K562 (cell line): ENCODE data around the gene CCDC175. TPM values are rescaled to one million over a fixed set of nuclear protein-coding genes. Genes with fewer than 3 reads are reported as not detected.

Experiments used
- ADNP ChIP-seq: fragments of 200-800 bp; sonication (Bioruptor generic); IDR thresholded peaks from 2 replicates; pipeline ENCODE4 v1.6.1; 2016; ENCODE audit warnings: missing genetic modification characterization, missing compliant biosample characterization
- ATF3 ChIP-seq, 2 experiments: fragments of 450-650 bp in 1 of 2; sonication (generic) in 1 of 2; formaldehyde crosslinking in 1 of 2; IDR thresholded peaks in 1 of 2; conservative IDR thresholded peaks in 1 of 2; 2 replicates each; pipeline versions ENCODE4 v1.6.1 to v1.8.1; 2016 to 2023; ENCODE audit warnings: mild to moderate bottlenecking in 2 of 2, moderate library complexity in 2 of 2, inconsistent platforms in 1 of 2, missing genetic modification reagents in 1 of 2
- C11orf30 ChIP-seq: fragments of 450-650 bp; IDR thresholded peaks from 2 replicates; pipeline ENCODE4 v1.6.1; 2016; ENCODE audit warnings: low read depth, mild to moderate bottlenecking
- CCAR2 ChIP-seq: fragments of 200-400 bp; formaldehyde crosslinking; IDR thresholded peaks from 2 replicates; pipeline ENCODE4 v1.6.1; 2017; ENCODE audit warnings: mild to moderate bottlenecking, low read depth, low read length
- FOSL1 ChIP-seq: fragments of 200-800 bp; sonication (Bioruptor generic); conservative IDR thresholded peaks from 2 replicates; pipeline ENCODE4 v1.6.1; 2016; ENCODE audit warnings: missing genetic modification characterization, missing compliant biosample characterization
- FOXJ3 ChIP-seq: sonication (generic); formaldehyde crosslinking; IDR thresholded peaks from 2 replicates; pipeline ENCODE4 v1.4.0; 2020; ENCODE audit warnings: mild to moderate bottlenecking, missing genetic modification reagents
- HMBOX1 ChIP-seq: sonication (generic); IDR thresholded peaks from 2 replicates; pipeline ENCODE4 v1.6.1; 2016
- KDM1A ChIP-seq, 2 experiments: fragments of 450-650 bp; IDR thresholded peaks; 2 replicates each; pipeline ENCODE4 v1.6.1; 2016; ENCODE audit warnings: mild to moderate bottlenecking in 2 of 2
- KDM4B ChIP-seq, 2 experiments: fragments of 450-650 bp in 1 of 2; sonication (generic) in 1 of 2; IDR thresholded peaks; 2 replicates each; pipeline ENCODE4 v1.6.1; 2016 to 2017; ENCODE audit warnings: borderline replicate concordance in 2 of 2, antibody characterized with exemption in 1 of 2, low read depth in 1 of 2, mild to moderate bottlenecking in 1 of 2
- LARP7 ChIP-seq: fragments of 450-650 bp; IDR thresholded peaks from 2 replicates; pipeline ENCODE4 v1.6.1; 2016
- MBD1 ChIP-seq: fragments of 250-450 bp; sonication (Bioruptor Pico); IDR thresholded peaks from 2 replicates; pipeline ENCODE4 v1.8.0; 2022; ENCODE audit warnings: inconsistent platforms
- MBD2 ChIP-seq: sonication (generic); IDR thresholded peaks from 2 replicates; pipeline ENCODE4 v1.6.1; 2016; ENCODE audit warnings: low read depth, borderline replicate concordance
- MITF ChIP-seq: IDR thresholded peaks from 2 replicates; pipeline ENCODE4 v1.6.1; 2014; ENCODE audit warnings: antibody characterized with exemption
- MXI1 ChIP-seq: IDR thresholded peaks from 2 replicates; pipeline ENCODE4 v1.6.1; 2011; ENCODE audit warnings: low read depth, mild to moderate bottlenecking, improper control_type of control experiment, low read length
- NFYB ChIP-seq: IDR thresholded peaks from 2 replicates; pipeline ENCODE4 v1.6.1; 2011; ENCODE audit warnings: mild to moderate bottlenecking, moderate library complexity; ENCODE audit not compliant: insufficient read length; ENCODE audit errors: extremely low read depth
- POLR2G ChIP-seq: fragments of 200-400 bp; formaldehyde crosslinking; IDR thresholded peaks from 2 replicates; pipeline ENCODE4 v1.6.1; 2017; ENCODE audit warnings: low read depth, mild to moderate bottlenecking, antibody characterized with exemption, low read length, moderate library complexity
- RBM39 ChIP-seq: fragments of 200-400 bp; formaldehyde crosslinking; optimal IDR thresholded peaks from 2 replicates; pipeline ENCODE3; 2018; ENCODE audit warnings: low read depth, low read length
- TCF7 ChIP-seq: sonication (generic); IDR thresholded peaks from 2 replicates; pipeline ENCODE4 v1.6.1; 2016; ENCODE audit warnings: antibody characterized with exemption, borderline replicate concordance
- ZNF140 ChIP-seq: fragments of 250-450 bp; sonication (Bioruptor Pico); IDR thresholded peaks from 2 replicates; pipeline ENCODE4 v1.8.0; 2021; ENCODE audit warnings: moderate library complexity, mild to moderate bottlenecking, inconsistent platforms
- ZNF146 ChIP-seq: IDR thresholded peaks from one replicate; pipeline ENCODE4 v1.6.1; 2018; ENCODE audit warnings: missing compliant biosample characterization; ENCODE audit not compliant: unreplicated experiment
- ZNF174 ChIP-seq: fragments of 250-450 bp; sonication (Bioruptor Pico); IDR thresholded peaks from 2 replicates; pipeline ENCODE4 v1.4.0; 2020; ENCODE audit warnings: mild to moderate bottlenecking
- ZNF444 ChIP-seq: fragments of 250-450 bp; sonication (Bioruptor Pico); IDR thresholded peaks from 2 replicates; pipeline ENCODE4 v1.4.0; 2020; ENCODE audit warnings: mild to moderate bottlenecking, moderate library complexity
- ZNF586 ChIP-seq: fragments of 450-650 bp; formaldehyde crosslinking; conservative IDR thresholded peaks from 2 replicates; pipeline ENCODE4 v1.4.0; 2020; ENCODE audit warnings: mild to moderate bottlenecking, moderate library complexity
- ZNF696 ChIP-seq: fragments of 250-450 bp; sonication (Bioruptor Pico); conservative IDR thresholded peaks from 2 replicates; pipeline ENCODE4 v1.4.0; 2020; ENCODE audit warnings: mild to moderate bottlenecking, moderate library complexity
- ZSCAN32 ChIP-seq: fragments of 450-650 bp; formaldehyde crosslinking; IDR thresholded peaks from 2 replicates; pipeline ENCODE4 v1.4.0; 2020; ENCODE audit warnings: mild to moderate bottlenecking, moderate library complexity
- polyA plus RNA-seq, 8 experiments: library from polyadenylated mRNA; depleted of rRNA in 4 of 8; stranded (reverse) in 5 of 8; unstranded in 3 of 8; fragments of >200 nt; fragmentation: Nextera tagmentation in 2 of 8; fragmentation: Illumina TruSeq in 1 of 8; extraction: Ambion mirVana in 2 of 8; extraction: Trizol in 1 of 8; gene quantifications; 2 replicates each; pipeline versions ENCODE4 v1.2.1 to v1.2.3, GENCODE V29; 2011 to 2014; ENCODE audit warnings: inconsistent platforms in 1 of 8, missing spikeins in 1 of 8
- total RNA-seq, 7 experiments: library from RNA; depleted of rRNA in 6 of 7; stranded (reverse); fragments of >200 nt in 6 of 7; fragmentation: Illumina TruSeq in 2 of 7; extraction: Trizol in 2 of 7; gene quantifications; 2 replicates each; pipeline versions ENCODE4 v1.2.1 to v1.2.3, GENCODE V29; 2011 to 2021; ENCODE audit warnings: low replicate concordance in 1 of 7

Gene CCDC175
- total and polyA plus RNA-seq, 9 of the 15 experiments (the other 6 are each of a cell fraction or from before 2014, with no cell fraction given) = not detected

DNA sequence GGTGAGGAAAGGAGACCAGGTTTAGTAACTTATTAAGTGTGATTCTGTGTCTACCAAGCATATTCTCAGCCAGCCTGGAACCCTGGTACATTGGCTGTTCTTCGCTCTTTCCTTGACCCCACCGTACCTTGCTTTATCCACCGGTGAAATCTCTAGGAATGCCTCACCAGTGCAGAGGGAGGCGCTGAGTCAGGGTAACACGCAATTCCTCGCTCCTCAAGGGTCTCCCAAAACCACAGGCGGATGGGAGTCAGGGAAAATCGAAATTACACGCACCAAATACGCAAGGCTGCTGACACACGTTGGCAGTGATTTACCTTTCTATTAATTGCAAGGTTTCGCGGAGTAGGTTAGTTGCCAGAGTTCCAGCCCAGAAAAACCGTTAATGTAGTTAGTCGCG, 93.2 kb downstream of the CCDC175 start (continued):
- no peak for TF ChIP-seq MXI1
- no peak for TF ChIP-seq ZNF140 (CRISPR knock-in tag)
- no peak for TF ChIP-seq NFYB
- 0 out of 2 replicates have a peak, but pooled peaks have one; percentile 12 for TF ChIP-seq ADNP (tag)
- no peak for TF ChIP-seq KDM4B (IDR thresholded peaks at IDR 0.05; ENCODE audit: borderline replicate concordance in 2 of 2, low read depth in 1 of 2)
- no peak for TF ChIP-seq ZNF146
- TF ChIP-seq MBD2 = no peak
- TF ChIP-seq POLR2G = no peak
- no peak for TF ChIP-seq RBM39
- no peak for TF ChIP-seq ZSCAN32 (CRISPR knock-in tag)
- TF ChIP-seq FOSL1 (tag) = 0 out of 2 replicates have a peak, but pooled peaks have one; percentile 24
- TF ChIP-seq ZNF586 (CRISPR knock-in tag) = no peak
- TF ChIP-seq CCAR2 = no peak
- TF ChIP-seq LARP7 = no peak
- peak; percentile 39 for TF ChIP-seq C11orf30
- TF ChIP-seq MBD1 (CRISPR knock-in tag) = no peak
- peak; percentile 27; the same call in 1 of the 2 replicates for TF ChIP-seq HMBOX1
- TF ChIP-seq KDM1A (IDR thresholded peaks at IDR 0.05) = 0 out of 4 replicates have a peak, but pooled peaks of 1 of the 2 experiments have one; percentile 5
- TF ChIP-seq ZNF696 (CRISPR knock-in tag) = no peak
- TF ChIP-seq ATF3 (IDR thresholded peaks at IDR 0.05) = no peak
- no peak for TF ChIP-seq ATF3 (CRISPR knock-in tag; conservative IDR thresholded peaks at IDR 0.05)
- TF ChIP-seq ZNF174 (CRISPR knock-in tag) = no peak
- TF ChIP-seq TCF7 = no peak
- TF ChIP-seq MITF = no peak
- TF ChIP-seq ZNF444 (CRISPR knock-in tag) = no peak
- no peak for TF ChIP-seq FOXJ3 (CRISPR knock-in tag)
